IMR-90 (cell line): Measurements from ENCODE around the gene ZFAND5. TPM values are rescaled to one million over a fixed set of nuclear protein-coding genes. Genes with fewer than 3 reads are reported as not detected.

Experiments used
- ATAC-seq: fragments of 200-7000 bp; cut with Tn5 transposase; 2 replicates; pipeline ENCODE4 v1.9.1; 2020; ENCODE audit warnings: low read depth, mild to moderate bottlenecking, moderate library complexity
- BruUV-seq: library from RNA; stranded (reverse); fragments of 400-500 nt; replicated peaks from 2 replicates; lab custom pipeline; 2021; lab: Mats Ljungman, UMichigan
- CTCF ChIA-PET: fragments of 300-600 bp; formaldehyde crosslinking; extraction: SDS; loops from one replicate; lab custom pipeline; 2021; ENCODE audit warnings: antibody characterized with exemption; lab: Yijun Ruan, JAX
- POLR2A ChIA-PET: fragments of 300-600 bp; sonication (Branson Sonifier 250); formaldehyde crosslinking; loops from one replicate; lab custom pipeline; 2022; ENCODE audit warnings: antibody characterized with exemption; ENCODE audit not compliant: unreplicated experiment; lab: Charles Lee
- DNase-seq: peaks from one replicate; pipeline ENCODE4 v3.0.0; 2013
- H2AFZ ChIP-seq: replicated peaks from 2 replicates; pipeline ENCODE3; 2013; ENCODE audit warnings: low read length, mild to moderate bottlenecking; ENCODE audit not compliant: poor library complexity
- H2AK5ac ChIP-seq: 2 replicates; pipeline ENCODE4 v1.6.1; 2013; ENCODE audit warnings: low read depth, low read length, inconsistent platforms
- H2AK9ac ChIP-seq: replicated peaks from 2 replicates; pipeline ENCODE3; 2013; ENCODE audit warnings: mild to moderate bottlenecking, low read depth, low read length, moderate library complexity; ENCODE audit not compliant: poor library complexity
- H2BK120ac ChIP-seq: 2 replicates; pipeline ENCODE4 v1.6.1; 2013; ENCODE audit warnings: low read depth, low read length, inconsistent platforms
- H2BK15ac ChIP-seq: 3 replicates; pipeline ENCODE4 v1.6.1; 2013; ENCODE audit warnings: low read depth, low read length, inconsistent platforms
- H2BK20ac ChIP-seq: 2 replicates; pipeline ENCODE4 v1.6.1; 2013; ENCODE audit warnings: low read depth, mild to moderate bottlenecking, inconsistent platforms, low read length, moderate library complexity
- H2BK5ac ChIP-seq: 2 replicates; pipeline ENCODE4 v1.6.1; 2013; ENCODE audit warnings: mild to moderate bottlenecking, low read depth, low read length, inconsistent platforms; ENCODE audit not compliant: poor library complexity, severe bottlenecking
- H3K14ac ChIP-seq: replicated peaks from 2 replicates; pipeline ENCODE4 v1.6.1; 2013; ENCODE audit warnings: low read depth, low read length, inconsistent platforms
- H3K18ac ChIP-seq: 2 replicates; pipeline ENCODE4 v1.6.1; 2013; ENCODE audit warnings: low read depth, low read length, control low read depth
- H3K23ac ChIP-seq: 2 replicates; pipeline ENCODE4 v1.6.1; 2013; ENCODE audit warnings: low read depth, low read length, inconsistent platforms
- H3K27ac ChIP-seq: 2 replicates; pipeline ENCODE4 v1.5.1; 2013; ENCODE audit warnings: mild to moderate bottlenecking, control low read depth, low read length; ENCODE audit not compliant: insufficient read depth
- H3K27me3 ChIP-seq: 2 replicates; pipeline ENCODE4 v1.6.1; 2013; ENCODE audit warnings: low read length; ENCODE audit not compliant: control insufficient read depth, insufficient read depth
- H3K36me3 ChIP-seq: 2 replicates; pipeline ENCODE4 v1.6.1; 2013; ENCODE audit warnings: low read length, mixed read lengths; ENCODE audit not compliant: control insufficient read depth, insufficient read depth
- H3K4ac ChIP-seq: 2 replicates; pipeline ENCODE4 v1.6.1; 2013; ENCODE audit warnings: low read depth, low read length, inconsistent platforms
- H3K4me1 ChIP-seq: 2 replicates; pipeline ENCODE4 v1.6.1; 2013; ENCODE audit warnings: low read length, mixed read lengths; ENCODE audit not compliant: control insufficient read depth, insufficient read depth
- H3K4me2 ChIP-seq: 2 replicates; pipeline ENCODE4 v1.6.1; 2013; ENCODE audit warnings: low read depth, mild to moderate bottlenecking, control low read depth, low read length, moderate library complexity
- H3K4me3 ChIP-seq: 2 replicates; pipeline ENCODE4 v1.5.1; 2013; ENCODE audit warnings: low read depth, mild to moderate bottlenecking, control low read depth, low read length, moderate library complexity; ENCODE audit not compliant: insufficient read depth
- H3K56ac ChIP-seq: 2 replicates; pipeline ENCODE4 v1.6.1; 2013; ENCODE audit warnings: low read length, inconsistent platforms; ENCODE audit not compliant: insufficient read depth; ENCODE audit errors: extremely low read depth
- H3K79me1 ChIP-seq, 2 experiments: 2 replicates each; pipeline ENCODE4 v1.6.1; 2013; ENCODE audit warnings: low read length in 2 of 2, inconsistent platforms in 1 of 2, low read depth in 1 of 2
- H3K9ac ChIP-seq: 2 replicates; pipeline ENCODE4 v1.6.1; 2013; ENCODE audit warnings: low read depth, low read length, control low read depth
- H3K9me1 ChIP-seq: 2 replicates; pipeline ENCODE4 v1.6.1; 2013; ENCODE audit warnings: low read length, inconsistent platforms; ENCODE audit not compliant: insufficient read depth
- H3K9me3 ChIP-seq: 2 replicates; pipeline ENCODE4 v1.6.1; 2013; ENCODE audit warnings: low read length; ENCODE audit not compliant: control insufficient read depth, insufficient read depth
- H4K20me1 ChIP-seq: 2 replicates; pipeline ENCODE4 v1.6.1; 2013; ENCODE audit warnings: low read length, inconsistent platforms; ENCODE audit not compliant: insufficient read depth
- H4K5ac ChIP-seq: 2 replicates; pipeline ENCODE4 v1.6.1; 2013; ENCODE audit warnings: mild to moderate bottlenecking, low read depth, low read length, control low read depth
- H4K8ac ChIP-seq, 2 experiments: 2 replicates each; pipeline ENCODE4 v1.6.1; 2013; ENCODE audit warnings: low read depth in 2 of 2, low read length in 2 of 2, control low read depth in 1 of 2, inconsistent platforms in 1 of 2
- H4K91ac ChIP-seq: 2 replicates; pipeline ENCODE4 v1.6.1; 2013; ENCODE audit warnings: low read depth, low read length, inconsistent platforms; ENCODE audit not compliant: insufficient read depth
- BHLHE40 ChIP-seq: fragments of 150-350 bp; IDR thresholded peaks from 2 replicates; pipeline ENCODE4 v1.6.1; 2016; ENCODE audit warnings: mild to moderate bottlenecking, low read depth, low read length
- FOS ChIP-seq: fragments of 150-350 bp; IDR thresholded peaks from 2 replicates; pipeline ENCODE4 v1.6.1; 2016; ENCODE audit warnings: low read depth, low read length
- MAFK ChIP-seq: IDR thresholded peaks from 2 replicates; pipeline ENCODE4 v1.6.1; 2012; ENCODE audit warnings: low read depth, low read length, improper control_type of control experiment
- RFX5 ChIP-seq: IDR thresholded peaks from 2 replicates; pipeline ENCODE4 v1.8.0; 2012; ENCODE audit warnings: low read depth, mild to moderate bottlenecking, low read length, moderate library complexity
- SMC3 ChIP-seq: fragments of 150-350 bp; IDR thresholded peaks from 2 replicates; pipeline ENCODE4 v1.6.1; 2016; ENCODE audit warnings: low read depth, mild to moderate bottlenecking, antibody characterized with exemption, low read length, moderate library complexity
- USF2 ChIP-seq: fragments of 150-350 bp; IDR thresholded peaks from 2 replicates; pipeline ENCODE4 v1.6.1; 2017; ENCODE audit warnings: mild to moderate bottlenecking, antibody characterized with exemption, low read length, low read depth
- WGBS, 2 experiments: methylation state at CpG; one replicate each; pipeline versions ENCODE4 v1.1.5 to v1.1.7; 2013; ENCODE audit warnings: missing lambda C conversion rate in 2 of 2; ENCODE audit not compliant: insufficient read length in 1 of 2; ENCODE audit errors: extremely low coverage in 2 of 2; 5-methylcytosine and 5-hydroxymethylcytosine counted together
- dilution Hi-C: fragments of 300-500 bp; cut with HindIII; formaldehyde crosslinking; loops from one replicate; pipeline ENCODE4 v1.14.3; 2018; ENCODE audit warnings: low sequenced_read_pairs; ENCODE audit not compliant: unreplicated experiment
- in situ Hi-C: fragments of 300-500 bp; cut with MboI; formaldehyde crosslinking; loops from 3 replicates; pipeline ENCODE4 v1.14.3; 2019; ENCODE audit warnings: low sequenced_read_pairs, inconsistent platforms, mixed read lengths
- intact Hi-C: fragments of 100-400 bp; cut with micrococcal nuclease; formaldehyde crosslinking; loops from 2 replicates; pipeline ENCODE4 v1.10.0; 2022
- polyA plus RNA-seq, 3 experiments: library from polyadenylated mRNA; depleted of rRNA; stranded (reverse); fragments of >200 nt; gene quantifications; 2 replicates each; pipeline ENCODE4 v1.2.3, GENCODE V29; 2012; ENCODE audit warnings: low replicate concordance in 1 of 3
- total RNA-seq: library from RNA; depleted of rRNA; stranded (reverse); fragments of >200 nt; gene quantifications from 2 replicates; pipeline ENCODE4 v1.2.3, GENCODE V29; 2012

Gene ZFAND5
- total and polyA plus RNA-seq, 2 of the 4 experiments (the other 2 are of a cell fraction): 35.8 to 85.2 TPM

- Histone ChIP-seq H4K20me1 (no peaks in the 10 kb centered on the region), H2AK9ac (no peak overlapping the region), H3K27ac (no peak overlapping the region), H3K56ac (no peak overlapping the region), H3K27me3 (no peaks in the 10 kb centered on the region), H3K9me3 (no peaks in the 10 kb centered on the region), H2BK20ac (no peak overlapping the region), H3K9ac (no peak overlapping the region), H3K4me2 (no peak overlapping the region), H3K79me1 (no peaks in the 10 kb centered on the region), H3K9me1 (peaks cover 3% of the 10 kb centered on the region; the same call in 1 of the 2 replicates), H2AFZ (no peak overlapping the region), H2AK5ac (no peak overlapping the region), H3K4me3 (no peak overlapping the region), H3K23ac (no peak overlapping the region), H3K4me1 (peaks cover 4% of the 10 kb centered on the region), H3K14ac (no peak overlapping the region), H4K5ac (no peak overlapping the region), H3K4ac (no peak overlapping the region), H3K36me3 (no peaks in the 10 kb centered on the region), H2BK15ac (no peak overlapping the region), H3K18ac (no peak overlapping the region), H2BK5ac (no peak overlapping the region), H4K8ac (no peak overlapping the region), H4K91ac (no peak overlapping the region), H2BK120ac (no peak overlapping the region)
- no peak for ATAC-seq
- no TSS peak for BruUV-seq
- intact Hi-C loops (no loop called here), dilution Hi-C loops (no loop called here), in situ Hi-C loops (no loop called here)
- CTCF ChIA-PET: no interaction called here
- POLR2A ChIA-PET: no interaction called here
- TF ChIP-seq SMC3 (no peak), FOS (no peak), MAFK (no peak), USF2 (no peak), RFX5 (no peak), BHLHE40 (no peak)
- no CpG with 5 or more reads among the region's 2 CpGs for WGBS, 2 experiments
- no peak for DNase-seq
These were observed 34.4 kb upstream of the ZFAND5 start for GRCh38 chr9:72399391-72399790.
